ENCODE measurements around the gene OVOL1. TPM values are rescaled to one million over a fixed set of nuclear protein-coding genes. Genes with fewer than 3 reads are reported as not detected.

Gene OVOL1
- total and polyA plus RNA-seq, 4 donors = 0.05 TPM; not detected in 3

- TF ChIP-seq REST (IDR thresholded peaks at IDR 0.05) (no peak), MAX (IDR thresholded peaks at IDR 0.05) (no peak), EGR1 (IDR thresholded peaks at IDR 0.05; ENCODE audit: low read depth in 2 of 2) (no peak)
Measured at GRCh38 chr11:65774525-65775306, 12.1 kb upstream of the OVOL1 start (continued).

- peak overlapping the region; percentile 60 to 69 for H3K27ac ChIP-seq (ENCODE audit: low read depth in 1 of 2, low read length in 2 of 2)
- TF ChIP-seq GABPA (IDR thresholded peaks at IDR 0.05 in 1 of 2, conservative IDR thresholded peaks at IDR 0.05 in 1 of 2) = peak in 1 of 2 donors; percentile 62
- no peak for TF ChIP-seq CTCF (IDR thresholded peaks at IDR 0.05; ENCODE audit: low read depth, low read length, missing input control)
- TF ChIP-seq RXRA (IDR thresholded peaks at IDR 0.05) = peak; percentile 71 to 83
- TF ChIP-seq FOXA1 (IDR thresholded peaks at IDR 0.05) = no peak
- TF ChIP-seq ZBTB33 (IDR thresholded peaks at IDR 0.05) = no peak
- no peak for TF ChIP-seq TAF1 (conservative IDR thresholded peaks at IDR 0.05)
- peak in 1 of 2 donors; percentile 53 for TF ChIP-seq JUND (IDR thresholded peaks at IDR 0.05)
- peak; percentile 56 for TF ChIP-seq YY1 (IDR thresholded peaks at IDR 0.05)
- TF ChIP-seq MAX (IDR thresholded peaks at IDR 0.05) = no peak
- TF ChIP-seq REST (IDR thresholded peaks at IDR 0.05) = peak; percentile 46
- no peak for TF ChIP-seq NR2F2 (IDR thresholded peaks at IDR 0.05)
- TF ChIP-seq ATF3 (IDR thresholded peaks at IDR 0.05) = peak; percentile 78
- TF ChIP-seq RAD21 (IDR thresholded peaks at IDR 0.05) = peak in 1 of 2 donors; percentile 4
- peak; percentile 26 to 60 for TF ChIP-seq HNF4A (conservative IDR thresholded peaks at IDR 0.05)
- no peak for TF ChIP-seq FOXA2 (IDR thresholded peaks at IDR 0.05)
- TF ChIP-seq HNF4G (IDR thresholded peaks at IDR 0.05) = no peak
- no peak for TF ChIP-seq EGR1 (IDR thresholded peaks at IDR 0.05; ENCODE audit: low read depth in 2 of 2)
- TF ChIP-seq SP1 (IDR thresholded peaks at IDR 0.05) = peak; percentile 63
- no peak overlapping the region for H3K9ac ChIP-seq (ENCODE audit: low read depth in 1 of 2, low read length in 2 of 2)
- H3K9me3 ChIP-seq (ENCODE audit: control insufficient read depth in 4 of 4, low read length in 3 of 4) = no peaks in the 10 kb centered on the region
- H3K4me3 ChIP-seq (ENCODE audit: low read depth in 1 of 3, low read length in 3 of 3) = no peak overlapping the region
- H3K27me3 ChIP-seq (ENCODE audit: control insufficient read depth in 4 of 4, insufficient read depth in 4 of 4, low read length in 3 of 4) = no peaks in the 10 kb centered on the region
- 59% methylated on average over 8 of the region's 8 CpGs for WGBS
- peaks cover 4 to 16% (median 12%) of the 10 kb centered on the region in 4 donors for H3K4me1 ChIP-seq (ENCODE audit: control insufficient read depth in 4 of 4, insufficient read depth in 4 of 4, low read length in 3 of 4)
- peaks cover 0 to 6% (median 0%) of the 10 kb centered on the region in 4 donors for H3K36me3 ChIP-seq (ENCODE audit: control insufficient read depth in 4 of 4, insufficient read depth in 3 of 4, low read depth in 1 of 4, low read length in 3 of 4)
- DNase-seq (ENCODE audit: low spot score) = no peak
Measured at GRCh38 chr11:65776196-65776595, 10.7 kb upstream of the OVOL1 start.

Data from liver (tissue), 9 donors.